Measurements from ENCODE around the gene ZNF771.
A peak's percentile ranks its signal among the peaks of the same experiment; 100 is the strongest.

The ZNF771 gene
- 4.0 to 5.3 reads per million in 2 experiments for total RNA-seq

DNA sequence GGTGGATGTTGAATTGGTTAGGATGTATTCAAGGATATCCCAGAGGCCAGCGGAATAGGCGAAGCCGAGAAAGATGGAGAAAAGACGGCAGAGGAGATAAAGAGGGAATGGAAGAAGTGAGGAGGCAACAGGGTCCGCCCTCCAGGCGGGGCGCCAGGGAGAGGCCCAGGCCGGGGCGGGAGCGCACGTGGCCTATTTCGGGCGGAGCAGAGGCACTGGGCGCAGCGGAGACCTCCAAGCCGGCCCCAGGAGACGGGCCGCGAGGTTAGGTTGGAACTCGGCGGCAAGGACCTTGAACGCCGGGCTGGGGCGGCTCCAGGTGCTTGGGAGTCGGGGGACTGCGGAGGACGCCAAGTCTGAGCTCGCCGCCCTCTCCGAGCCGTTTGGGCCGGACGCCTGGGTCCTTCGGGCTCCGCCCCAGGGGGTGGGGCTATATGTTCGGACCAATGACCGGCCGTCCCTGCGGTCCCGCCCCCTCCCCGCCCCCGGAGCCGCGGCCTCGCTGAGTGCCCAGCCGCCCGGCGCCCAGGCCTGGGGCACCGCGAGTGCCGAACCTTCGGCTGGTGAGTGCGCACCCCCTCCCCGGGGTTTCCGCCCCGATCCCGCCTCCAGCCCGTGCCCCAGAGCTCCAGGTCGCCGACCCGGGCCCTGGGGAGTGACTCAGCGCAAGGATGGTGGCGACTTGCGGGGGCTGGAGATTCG is at the start of gene ZNF771:
Gene ZNF771, plus strand, starts transcription at position 505 of the 702 bp plus-strand sequence. CDS start 448 bp downstream, outside the sequence.
- DNase-seq (ENCODE audit: low read depth) = peak; percentile 73

DNA sequence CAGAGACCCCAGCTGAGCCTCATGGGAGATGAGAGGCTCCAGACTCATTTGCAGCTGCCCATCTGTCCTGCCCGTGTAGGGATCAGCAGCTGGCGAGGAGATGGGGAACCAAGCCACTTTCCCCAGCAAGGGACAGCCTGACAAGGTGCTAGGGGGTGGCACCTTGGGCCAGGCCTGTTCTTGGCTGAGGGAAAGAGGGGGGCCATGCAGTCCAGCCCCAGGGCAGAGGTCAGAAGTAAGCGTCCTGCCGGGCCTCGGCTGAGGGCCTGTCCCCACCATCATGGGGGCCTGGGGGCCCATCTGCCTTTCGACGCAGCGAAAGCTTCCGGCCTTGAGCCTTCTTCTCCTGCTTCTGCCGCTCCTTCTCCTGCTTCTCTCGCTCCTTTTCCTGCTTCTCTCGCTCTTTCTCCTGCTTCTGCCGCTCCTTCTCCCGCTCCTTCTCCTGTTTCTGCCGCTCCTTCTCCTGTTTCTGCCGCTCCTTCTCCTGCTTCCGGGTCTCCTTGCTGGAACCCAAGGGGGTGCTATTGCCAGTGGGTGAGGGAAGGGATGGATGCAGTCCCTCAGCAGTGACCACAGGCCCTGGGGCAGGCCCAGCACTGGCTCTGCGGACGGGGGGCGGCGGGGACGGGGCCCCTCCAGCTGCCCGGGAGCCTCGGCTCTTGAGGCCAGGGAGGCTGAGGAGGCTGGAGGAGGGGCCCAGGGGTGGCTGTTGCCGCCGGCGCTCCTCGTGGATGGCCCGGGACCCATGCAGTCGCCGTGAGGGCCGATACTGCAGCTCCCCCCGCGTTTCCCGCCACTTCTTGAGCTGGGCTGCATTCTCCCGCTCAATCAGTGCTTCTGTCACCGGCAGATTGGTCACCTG is 49.5 kb upstream of the ZNF771 start:
- no peak for DNase-seq (ENCODE audit: low read depth)

DNA sequence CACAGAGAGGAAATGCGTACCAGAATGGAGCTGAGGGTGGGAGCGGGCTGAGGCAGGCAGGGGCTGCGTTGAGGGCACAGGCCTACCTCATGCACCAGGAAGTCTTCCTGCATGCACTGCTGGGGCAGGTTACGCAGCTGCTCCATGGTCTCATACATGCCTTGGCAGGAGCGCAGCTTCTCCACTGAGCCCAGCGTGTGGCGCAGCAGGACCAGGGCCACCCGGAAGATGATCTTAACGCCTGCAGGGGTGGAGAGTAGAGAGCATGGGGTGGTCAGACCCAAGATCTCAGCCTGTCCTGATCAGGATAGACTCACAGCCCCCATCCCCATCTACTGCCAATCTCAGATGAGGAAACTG is 48.8 kb upstream of the ZNF771 start:
- DNase-seq (ENCODE audit: low read depth) = no peak

- DNase-seq (ENCODE audit: low read depth) = no peak
Observed at GRCh38 chr16:30358990-30359870, 48.2 kb upstream of the ZNF771 start.

DNA sequence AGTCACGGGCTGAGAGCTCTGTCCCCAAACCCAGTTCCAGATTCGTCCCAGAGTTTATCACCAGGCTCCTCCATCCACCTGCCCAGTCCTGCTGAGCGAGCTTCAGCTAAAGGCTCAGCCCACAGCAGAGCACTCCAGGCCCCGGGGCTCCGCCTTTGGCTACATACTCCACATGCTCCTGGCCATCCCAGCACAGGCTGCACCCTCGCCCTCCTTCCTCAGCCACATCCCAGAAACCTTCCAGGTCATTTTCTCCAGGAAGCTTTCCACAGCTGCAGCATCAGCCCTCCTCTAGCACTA is 47.6 kb upstream of the ZNF771 start:
- DNase-seq (ENCODE audit: low read depth) = no peak

GRCh38 chr16:30361180-30361579 is 46.2 kb upstream of the ZNF771 start:
- no peak for DNase-seq (ENCODE audit: low read depth)

DNA sequence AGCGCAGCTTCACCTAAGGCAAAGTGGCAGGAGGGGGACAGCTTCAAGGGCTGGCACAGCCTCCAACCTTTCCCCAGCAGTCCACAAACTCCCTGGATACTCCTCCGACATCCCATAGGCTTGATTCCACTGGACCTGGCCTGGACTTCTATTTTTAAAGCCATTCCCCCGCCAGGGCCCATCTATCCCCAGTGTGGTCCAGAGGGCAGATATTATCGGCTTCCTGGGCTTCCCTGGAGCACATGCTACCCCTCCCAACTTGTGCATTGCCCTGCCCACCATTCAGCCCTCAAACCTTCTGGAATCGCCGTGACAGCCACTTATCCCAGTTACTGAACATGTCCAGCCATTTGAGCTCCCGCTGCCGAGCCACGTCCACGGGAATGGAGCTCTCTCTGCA is 42.2 kb upstream of the ZNF771 start:
- DNase-seq (ENCODE audit: low read depth) = no peak

DNA sequence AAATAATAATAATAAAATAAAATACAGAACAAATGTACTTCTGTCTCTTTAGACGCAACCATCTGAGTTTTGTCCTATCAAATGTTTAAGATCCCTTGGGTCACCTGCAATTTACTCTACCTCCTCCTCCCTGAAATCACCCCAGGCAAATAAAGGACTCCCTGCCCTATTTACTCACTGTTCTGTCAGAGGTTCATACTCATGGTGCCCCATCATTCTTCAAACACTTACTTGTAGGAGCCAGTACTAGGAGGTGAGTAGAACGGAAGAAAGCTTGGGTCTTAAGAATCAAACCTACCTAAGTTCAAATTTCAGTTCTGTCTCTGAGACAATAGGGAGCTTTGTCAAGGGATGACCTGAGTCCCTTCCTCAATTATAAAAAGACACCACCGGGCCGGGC is 40.9 kb upstream of the ZNF771 start:
- no peak for DNase-seq (ENCODE audit: low read depth)

DNA sequence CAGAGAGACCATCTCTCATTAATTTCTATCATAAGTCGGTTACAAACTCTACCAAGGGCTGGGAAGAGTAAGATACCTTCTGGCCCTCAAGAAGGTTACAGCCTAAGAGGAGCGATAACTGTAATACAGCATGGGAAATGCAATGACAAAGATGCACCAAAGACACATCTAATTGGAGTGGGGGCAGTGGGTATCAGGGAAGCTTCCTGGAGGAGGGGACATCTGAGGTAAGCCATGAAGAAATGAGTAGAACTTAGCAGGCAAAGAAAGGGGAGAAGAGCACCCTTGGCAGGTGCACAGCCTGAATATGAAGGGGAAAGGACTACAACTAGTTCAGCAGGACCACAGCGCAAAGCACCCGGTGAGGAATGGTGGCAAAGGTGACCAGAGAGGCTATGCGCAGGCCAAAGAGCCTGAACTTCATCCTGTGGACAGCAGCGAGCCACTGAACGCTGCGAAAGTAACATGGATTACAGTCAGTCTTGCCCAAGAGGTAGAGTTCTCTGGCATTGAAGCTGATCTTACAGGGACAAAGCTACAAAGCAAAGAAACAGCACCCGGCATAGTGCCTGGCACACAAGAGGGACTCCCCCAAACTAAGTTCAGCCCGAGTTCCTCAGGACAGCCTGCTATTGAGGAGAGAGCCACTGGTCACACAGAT is 39.9 kb upstream of the ZNF771 start:
- no peak for DNase-seq (ENCODE audit: low read depth)

- no peak for DNase-seq (ENCODE audit: low read depth)
Observed at GRCh38 chr16:30368122-30368791, 39.1 kb upstream of the ZNF771 start.

GRCh38 chr16:30368792-30369090 is 38.7 kb upstream of the ZNF771 start:
- DNase-seq (ENCODE audit: low read depth) = no peak

GRCh38 chr16:30369091-30369937 is 38.1 kb upstream of the ZNF771 start:
- DNase-seq (ENCODE audit: low read depth) = no peak

DNA sequence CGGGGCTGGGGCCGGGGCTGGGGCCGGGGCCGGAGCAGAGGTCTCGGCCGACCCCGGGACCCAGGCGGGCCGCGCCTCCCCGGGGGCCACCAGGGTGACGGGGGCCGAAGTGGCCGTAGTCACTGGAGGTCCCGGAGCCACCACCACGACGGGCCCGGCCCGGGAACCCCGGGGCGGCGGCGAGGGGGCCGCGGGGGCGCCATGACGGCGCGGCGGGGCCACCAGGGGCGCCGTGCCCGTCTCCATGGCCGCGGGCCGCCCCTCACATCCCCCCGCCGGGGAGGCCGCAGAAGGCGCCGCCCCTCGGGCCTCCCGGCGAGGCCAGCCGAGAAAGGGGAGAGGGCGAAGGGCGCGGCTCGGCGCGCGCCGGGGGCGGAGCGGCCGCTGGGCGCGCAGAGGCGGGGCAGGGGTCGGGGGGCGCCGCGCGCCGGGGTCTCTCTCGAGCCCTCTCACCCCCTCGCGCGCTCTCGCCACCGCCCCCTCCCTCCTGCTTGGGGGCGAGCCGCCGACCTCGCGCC is 37.4 kb upstream of the ZNF771 start:
- DNase-seq (ENCODE audit: low read depth) = no peak

GRCh38 chr16:30370456-30371247 is 36.8 kb upstream of the ZNF771 start, which contains the start of gene TBC1D10B:
TBC1D10B (minus strand) TSS chr16:30370494; CDS start chr16:30370183, 311 bp downstream.
- peak; percentile 99 for DNase-seq (ENCODE audit: low read depth)

DNA sequence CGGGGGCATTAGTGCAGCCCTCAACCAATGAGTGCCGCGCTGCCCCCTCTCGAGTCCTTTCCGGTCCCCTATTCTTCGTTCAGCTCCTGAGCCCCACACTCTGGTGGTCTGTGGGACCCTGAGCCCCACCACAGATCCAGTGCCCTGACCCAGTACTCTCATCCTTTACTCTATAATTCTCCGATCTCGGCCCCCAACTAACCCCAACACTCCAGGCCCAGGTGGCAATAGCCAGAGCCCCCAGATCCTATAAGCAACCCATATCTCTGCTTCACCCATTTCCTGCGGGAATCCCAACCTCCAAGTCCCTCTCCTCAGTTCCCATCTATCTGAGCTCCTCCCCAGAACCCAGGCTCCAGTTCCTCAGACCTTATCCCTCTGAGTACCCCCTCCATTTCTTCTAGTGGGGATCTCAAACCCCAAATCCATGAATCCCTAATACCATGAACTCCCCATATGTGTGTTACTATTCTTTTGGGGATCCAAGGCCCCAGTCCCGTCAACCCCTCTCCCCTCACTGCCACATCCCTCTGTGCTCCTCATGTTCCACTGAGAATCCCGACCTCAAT is 36.1 kb upstream of the ZNF771 start:
- DNase-seq (ENCODE audit: low read depth) = no peak

GRCh38 chr16:30372038-30372712 is 35.2 kb upstream of the ZNF771 start:
- DNase-seq (ENCODE audit: low read depth) = no peak

DNA sequence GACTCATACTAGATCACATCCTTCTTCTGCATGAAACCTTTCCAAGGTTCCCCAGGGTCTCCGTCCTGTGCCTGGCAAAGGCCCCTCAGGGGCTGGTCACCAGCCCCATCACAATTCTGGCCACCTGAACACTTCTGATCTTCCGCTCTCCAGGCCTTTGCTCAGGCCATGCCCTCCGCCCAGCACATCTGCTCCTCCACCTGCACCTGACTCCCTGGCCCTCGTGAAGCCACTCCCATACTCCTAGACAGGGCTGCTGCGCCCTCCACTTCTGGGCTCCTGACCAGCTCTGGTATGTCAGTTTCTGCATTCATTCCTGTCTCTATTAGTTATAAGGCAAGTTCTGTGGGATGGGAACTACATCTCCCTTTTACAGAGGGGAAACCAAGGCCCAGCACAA is 34.7 kb upstream of the ZNF771 start:
- no peak for DNase-seq (ENCODE audit: low read depth)

DNA sequence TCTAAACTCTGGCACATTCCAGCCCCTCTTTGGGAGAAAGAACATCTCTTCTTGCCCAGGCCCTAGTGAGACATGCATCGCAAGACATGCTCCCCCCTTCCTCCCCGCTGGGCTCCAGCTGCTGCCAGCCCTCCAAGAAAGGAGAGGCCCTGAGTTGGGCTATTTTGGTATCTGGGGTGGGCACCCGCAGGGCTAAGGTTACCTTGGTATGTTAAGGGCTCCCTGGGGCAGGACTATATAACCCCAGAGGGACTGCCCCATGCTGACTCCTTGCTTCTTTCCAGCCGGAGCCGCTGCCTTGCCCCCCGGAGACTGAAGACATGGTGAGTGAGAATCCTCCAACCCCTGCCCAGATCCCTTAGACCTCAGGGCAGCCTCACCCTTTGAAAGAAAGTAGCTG is 32.9 kb upstream of the ZNF771 start, which contains the start of gene MYL11:
Gene MYL11, plus strand, starts transcription at position 265 of the 400 bp plus-strand sequence. Its CDS starts 56 bp downstream, at position 321.
- DNase-seq (ENCODE audit: low read depth) = no peak

Measured in T follicular helper cell (primary cell).